Small intestine (tissue), 7 donors: ENCODE results near the gene METTL14. TPM values are rescaled to one million over a fixed set of nuclear protein-coding genes. Genes with fewer than 3 reads are reported as not detected.

Experiments
- DNase-seq, 2 donors: peaks; one replicate each; pipeline versions ENCODE4 v3.0.0 to v3.0.0-alpha.2; 2013
- FAIRE-seq: peaks from 2 replicates; lab custom pipeline; 2012; peaks lifted over from hg19 to GRCh38; lab: Jason Lieb, UNC
- H3K27ac ChIP-seq, 3 donors: one replicate each; pipeline ENCODE4 v1.5.1; 2013; ENCODE audit warnings: low read length in 2 of 3, mild to moderate bottlenecking in 2 of 3, control low read depth in 1 of 3, inconsistent platforms in 1 of 3, low read depth in 1 of 3, moderate library complexity in 1 of 3
- H3K27me3 ChIP-seq, 3 donors: one replicate each; pipeline ENCODE4 v1.6.1; 2013; ENCODE audit warnings: low read length in 3 of 3, inconsistent platforms in 1 of 3; ENCODE audit not compliant: control insufficient read depth in 3 of 3, insufficient read depth in 3 of 3
- H3K36me3 ChIP-seq, 3 donors: one replicate each; pipeline ENCODE4 v1.6.1; 2013; ENCODE audit warnings: low read length in 3 of 3, inconsistent platforms in 1 of 3, low read depth in 1 of 3, mild to moderate bottlenecking in 1 of 3, moderate library complexity in 1 of 3; ENCODE audit not compliant: control insufficient read depth in 3 of 3, insufficient read depth in 2 of 3
- H3K4me1 ChIP-seq, 3 donors: one replicate each; pipeline ENCODE4 v1.6.1; 2013; ENCODE audit warnings: low read length in 2 of 3, inconsistent platforms in 1 of 3, low read depth in 1 of 3, mild to moderate bottlenecking in 1 of 3, moderate library complexity in 1 of 3; ENCODE audit not compliant: control insufficient read depth in 3 of 3, insufficient read depth in 2 of 3
- H3K4me3 ChIP-seq, 3 donors: one replicate each; pipeline ENCODE4 v1.5.1; 2013; ENCODE audit warnings: low read length in 3 of 3, control low read depth in 1 of 3, inconsistent platforms in 1 of 3, low read depth in 1 of 3, mild to moderate bottlenecking in 1 of 3, moderate library complexity in 1 of 3
- H3K9me3 ChIP-seq, 2 donors: one replicate each; pipeline ENCODE4 v1.6.1; 2013; ENCODE audit warnings: low read depth in 1 of 2, low read length in 1 of 2; ENCODE audit not compliant: control insufficient read depth in 2 of 2, insufficient read depth in 1 of 2
- WGBS, 3 donors: extraction: QIAGEN DNeasy Blood & Tissue Kit; methylation state at CpG; one replicate each; pipeline ENCODE4 v1.1.7; 2013; 5-methylcytosine and 5-hydroxymethylcytosine counted together
- polyA plus RNA-seq, 4 donors: library from polyadenylated mRNA; stranded (reverse) in 3 of 4; unstranded in 1 of 4; fragments of 200-250 nt in 3 of 4; fragments of 120-200 nt in 1 of 4; gene quantifications; one replicate each; pipeline versions ENCODE4 v1.2.1 to v1.2.3, GENCODE V29; 2013
- donor health status: healthy with polysubstance abuse.
- donor health status: control.
- donor health status: control.
- donor health status: Bipolar disorder and iron deficiency.
- donor health status: healthy.

The METTL14 gene
- polyA plus RNA-seq, 4 donors: 5.9 to 39.7 (median 9.8) TPM

- H3K27me3 ChIP-seq: no peaks in the 10 kb centered on the region
- no peaks in the 10 kb centered on the region for H3K9me3 ChIP-seq
- H3K36me3 ChIP-seq: peaks cover 2 to 15% (median 13%) of the 10 kb centered on the region in 3 donors
- no peak overlapping the region for H3K4me3 ChIP-seq
- no peaks in the 10 kb centered on the region for H3K4me1 ChIP-seq
- no peak overlapping the region for H3K27ac ChIP-seq
- DNase-seq: no peak
- no peak for FAIRE-seq
- WGBS, 3 donors: 77 to 82% (median 80%) methylated on average over 3 of the region's 3 CpGs
Observed at GRCh38 chr4:118738090-118738489, 52.9 kb downstream of the METTL14 start.

GRCh38 chr4:118739022-118739713, 54.0 kb downstream of the METTL14 start:
- H3K4me1 ChIP-seq: no peaks in the 10 kb centered on the region
- no peak overlapping the region for H3K4me3 ChIP-seq
- no peaks in the 10 kb centered on the region for H3K9me3 ChIP-seq
- no peaks in the 10 kb centered on the region for H3K27me3 ChIP-seq
- no peak for FAIRE-seq
- H3K27ac ChIP-seq: no peak overlapping the region
- DNase-seq: no peak
- 74 to 90% (median 85%) methylated on average over 2 of the region's 2 CpGs for WGBS, 3 donors
- H3K36me3 ChIP-seq: peaks cover 4 to 21% (median 13%) of the 10 kb centered on the region in 3 donors

- H3K4me3 ChIP-seq: no peak overlapping the region
- no peaks in the 10 kb centered on the region for H3K9me3 ChIP-seq
- H3K36me3 ChIP-seq: peaks cover 2 to 22% (median 18%) of the 10 kb centered on the region in 3 donors
- H3K27me3 ChIP-seq: no peaks in the 10 kb centered on the region
- no peaks in the 10 kb centered on the region for H3K4me1 ChIP-seq
- no peak overlapping the region for H3K27ac ChIP-seq
- DNase-seq: peak in 1 of 2 donors; percentile 8
- 36 to 41% (median 37%) methylated on average over 5 of the region's 5 CpGs for WGBS, 3 donors
- FAIRE-seq: peak; percentile 96
Observed at GRCh38 chr4:118740869-118741268, 55.7 kb downstream of the METTL14 start.

DNA sequence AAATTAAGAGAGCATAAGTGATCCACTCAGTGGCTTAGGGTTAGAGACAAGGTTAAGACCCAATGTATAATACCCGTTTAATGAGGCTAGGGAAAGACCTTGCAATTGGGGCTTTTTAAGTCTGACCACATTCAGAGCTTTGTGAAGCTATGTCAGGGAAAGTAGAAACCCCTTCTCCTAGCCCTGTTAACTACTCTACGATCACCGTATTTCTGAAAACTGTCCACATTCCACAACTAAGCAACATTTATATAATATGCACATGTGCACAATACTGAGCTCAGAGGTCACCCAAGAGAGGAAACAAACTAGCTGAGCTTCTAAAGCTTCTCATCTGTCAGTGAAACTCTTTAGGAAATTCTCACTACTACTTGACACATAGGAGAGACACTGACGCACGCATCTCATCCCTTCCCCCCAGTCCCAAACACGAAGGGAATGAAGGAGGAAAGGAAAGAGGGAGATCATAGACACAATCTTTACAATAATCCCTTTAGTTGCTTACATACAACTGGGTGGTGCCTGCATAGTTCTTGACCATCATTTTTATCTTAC, 56.2 kb downstream of the METTL14 start:
- Histone ChIP-seq H3K4me1 (no peaks in the 10 kb centered on the region), H3K27me3 (no peaks in the 10 kb centered on the region), H3K27ac (peak overlapping the region in 1 of 3 donors; percentile 27), H3K9me3 (no peaks in the 10 kb centered on the region), H3K4me3 (no peak overlapping the region), H3K36me3 (peaks cover 2 to 19% (median 18%) of the 10 kb centered on the region in 3 donors)
- FAIRE-seq (no peak), DNase-seq (no peak)
- WGBS, 3 donors: 58 to 75% (median 71%) methylated on average over 6 of the region's 6 CpGs

- no peaks in the 10 kb centered on the region for H3K9me3 ChIP-seq
- H3K36me3 ChIP-seq: peaks cover 2 to 23% (median 19%) of the 10 kb centered on the region in 3 donors
- FAIRE-seq: no peak
- H3K4me3 ChIP-seq: no peak overlapping the region
- no peaks in the 10 kb centered on the region for H3K4me1 ChIP-seq
- H3K27ac ChIP-seq: no peak overlapping the region
- no peak for DNase-seq
- no peaks in the 10 kb centered on the region for H3K27me3 ChIP-seq
Observed at GRCh38 chr4:118742050-118742449, 56.9 kb downstream of the METTL14 start.

- Histone ChIP-seq H3K4me1 (no peaks in the 10 kb centered on the region), H3K27me3 (no peaks in the 10 kb centered on the region), H3K4me3 (no peak overlapping the region), H3K36me3 (peaks cover 2 to 23% (median 19%) of the 10 kb centered on the region in 3 donors), H3K27ac (no peak overlapping the region), H3K9me3 (no peaks in the 10 kb centered on the region)
- FAIRE-seq (no peak), DNase-seq (no peak)
- WGBS, 3 donors: 77 to 91% (median 88%) methylated on average over 4 of the region's 4 CpGs
Observed at GRCh38 chr4:118743867-118744266, 58.7 kb downstream of the METTL14 start.

DNA sequence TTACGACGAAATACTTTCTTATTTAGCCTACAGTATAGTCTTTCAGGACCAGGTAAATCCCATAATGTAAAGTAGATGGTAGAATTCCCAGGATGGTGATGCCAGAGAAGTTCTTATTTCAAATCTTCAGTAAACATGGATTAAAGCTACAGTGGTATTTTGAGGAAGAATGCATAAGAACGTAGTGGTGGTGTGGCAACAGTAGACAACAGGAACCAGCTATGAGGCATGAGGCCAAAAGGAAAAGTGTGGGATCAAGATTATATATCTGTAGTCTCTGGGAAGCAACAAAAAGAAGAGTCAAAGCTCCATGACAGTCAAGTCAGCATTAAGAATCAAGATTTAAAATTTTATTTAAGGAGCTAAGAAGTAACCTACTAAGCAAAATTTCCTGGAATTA, 60.2 kb downstream of the METTL14 start:
- no peak overlapping the region for H3K27ac ChIP-seq
- H3K36me3 ChIP-seq: peaks cover 2 to 26% (median 22%) of the 10 kb centered on the region in 3 donors
- no peak overlapping the region for H3K4me3 ChIP-seq
- H3K9me3 ChIP-seq: no peaks in the 10 kb centered on the region
- FAIRE-seq (no peak), DNase-seq (no peak)
- 83 to 95% (median 85%) methylated on average over 3 of the region's 3 CpGs for WGBS, 3 donors
- H3K27me3 ChIP-seq: no peaks in the 10 kb centered on the region
- H3K4me1 ChIP-seq: no peaks in the 10 kb centered on the region

GRCh38 chr4:118746251-118746919, 61.2 kb downstream of the METTL14 start:
- H3K9me3 ChIP-seq: no peaks in the 10 kb centered on the region
- H3K4me3 ChIP-seq: no peak overlapping the region
- FAIRE-seq: no peak
- H3K27me3 ChIP-seq: no peaks in the 10 kb centered on the region
- peaks cover 2 to 30% (median 22%) of the 10 kb centered on the region in 3 donors for H3K36me3 ChIP-seq
- H3K27ac ChIP-seq: no peak overlapping the region
- no peaks in the 10 kb centered on the region for H3K4me1 ChIP-seq
- no peak for DNase-seq
- WGBS, 3 donors: 58 to 80% (median 79%) methylated on average over 2 of the region's 2 CpGs
